GM12892 (cell line): Measurements from ENCODE around the gene DDIT4.

Experiments
- POLR2A ChIP-seq: IDR thresholded peaks from 2 replicates; pipeline ENCODE4 v1.6.1; 2011; ENCODE audit warnings: low read depth, low read length, control low read depth
- POLR2AphosphoS5 ChIP-seq: IDR thresholded peaks from 2 replicates; pipeline ENCODE4 v1.6.1; 2011; ENCODE audit warnings: low read depth, low read length, control low read depth

DNA sequence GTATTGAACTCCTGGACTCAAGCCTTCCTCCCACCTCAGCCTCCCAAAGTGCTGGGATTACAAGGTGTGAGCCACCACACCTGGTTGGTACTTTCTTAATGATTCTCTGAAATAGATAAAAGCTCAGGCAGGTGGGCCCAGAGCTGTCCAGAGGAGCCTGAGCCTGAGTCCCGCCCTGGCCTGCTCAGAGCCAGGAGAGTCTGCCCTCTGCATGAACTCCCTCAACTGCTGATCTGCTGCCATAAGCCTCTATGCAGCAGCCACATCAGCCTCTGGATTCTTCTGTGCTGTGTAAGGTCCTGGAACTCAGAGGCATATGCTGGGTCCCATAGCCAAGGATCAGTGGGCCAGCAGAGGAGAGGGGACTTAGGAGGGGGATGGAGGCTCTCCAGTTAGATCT, 23.1 kb upstream of the DDIT4 start:
- no peak for TF ChIP-seq POLR2A
- no peak for TF ChIP-seq POLR2AphosphoS5
